HepG2 (cell line): ENCODE results near the gene PEX19. TPM values are rescaled to one million over a fixed set of nuclear protein-coding genes. Genes with fewer than 3 reads are reported as not detected.

Experiments
- ATAC-seq: fragments of 200-7000 bp; cut with Tn5 transposase; 3 replicates; pipeline ENCODE4 v1.9.1; 2020; ENCODE audit warnings: mild to moderate bottlenecking, moderate library complexity
- BruUV-seq: library from RNA; stranded (reverse); fragments of 400-500 nt; replicated peaks from 2 replicates; lab custom pipeline; 2021; lab: Mats Ljungman, UMichigan
- CTCF ChIA-PET: fragments of 300-600 bp; formaldehyde crosslinking; extraction: SDS; loops from one replicate; lab custom pipeline; 2021; ENCODE audit warnings: low total read pairs, inconsistent platforms, low intra/inter-chr PET ratio; lab: Yijun Ruan, JAX
- POLR2A ChIA-PET: fragments of 350-600 bp; sonication (Branson Sonifier 250); formaldehyde crosslinking; loops from one replicate; lab custom pipeline; 2020; ENCODE audit warnings: antibody characterized with exemption, inconsistent platforms; lab: Yijun Ruan, JAX
- DNase-seq: peaks from one replicate; pipeline ENCODE4 v3.0.0-alpha.2; 2015; ENCODE audit warnings: low spot score
- FAIRE-seq: peaks from 3 replicates; lab custom pipeline; 2011; peaks lifted over from hg19 to GRCh38; lab: Jason Lieb, UNC
- H2AFZ ChIP-seq: one replicate; pipeline ENCODE4 v1.6.1; 2011; ENCODE audit warnings: low read length, inconsistent platforms
- H3K27ac ChIP-seq: fragments of 300-600 bp; 3 replicates; pipeline ENCODE4 v1.8.0; 2011; ENCODE audit warnings: mixed run types, mild to moderate bottlenecking, mixed read lengths, low read length, inconsistent platforms; ENCODE audit not compliant: insufficient read depth; ENCODE audit errors: extremely low read length
- H3K27me3 ChIP-seq, 2 experiments: fragments of 200-600 bp in 1 of 2; 2 replicates in 1 of 2; 3 replicates in 1 of 2; pipeline versions ENCODE4 v1.6.0 to v1.8.0; 2011; ENCODE audit warnings: low read length in 2 of 2, mild to moderate bottlenecking in 2 of 2, moderate library complexity in 2 of 2, inconsistent platforms in 1 of 2; ENCODE audit not compliant: insufficient read depth in 2 of 2, control insufficient read depth in 1 of 2
- H3K36me3 ChIP-seq, 2 experiments: fragments of 200-600 bp in 1 of 2; replicated peaks in 1 of 2; 2 replicates in 1 of 2; 3 replicates in 1 of 2; pipeline versions ENCODE4 v1.5.1 to v1.8.0; 2011; ENCODE audit warnings: low read length in 2 of 2, inconsistent platforms in 1 of 2; ENCODE audit not compliant: insufficient read depth in 2 of 2, control insufficient read depth in 1 of 2
- H3K4me1 ChIP-seq: 2 replicates; pipeline ENCODE4 v1.5.1; 2012; ENCODE audit warnings: low read length, inconsistent platforms; ENCODE audit not compliant: insufficient read depth
- H3K4me2 ChIP-seq: 2 replicates; pipeline ENCODE4 v1.6.0; 2011; ENCODE audit warnings: low read depth, low read length, inconsistent platforms
- H3K4me3 ChIP-seq, 3 experiments: fragments of 200-600 bp in 1 of 3; sonication (generic), shearing (Covaris generic) in 1 of 3; replicated peaks in 1 of 3; 2 replicates each; pipeline ENCODE4 v1.5.1; 2011 to 2016; ENCODE audit warnings: low read length in 3 of 3, inconsistent platforms in 2 of 3, low read depth in 2 of 3, mild to moderate bottlenecking in 2 of 3, control low read depth in 1 of 3, mixed read lengths in 1 of 3; ENCODE audit not compliant: insufficient read depth in 1 of 3
- H3K79me2 ChIP-seq: one replicate; pipeline ENCODE4 v1.6.1; 2011; ENCODE audit warnings: low read length, inconsistent platforms; ENCODE audit not compliant: insufficient read depth
- H3K9ac ChIP-seq: 2 replicates; pipeline ENCODE4 v1.6.0; 2011; ENCODE audit warnings: mild to moderate bottlenecking, low read depth, low read length, inconsistent platforms; ENCODE audit not compliant: insufficient read depth
- H3K9me3 ChIP-seq: 2 replicates; pipeline ENCODE4 v1.5.1; 2012; ENCODE audit warnings: mild to moderate bottlenecking, low read length
- H4K20me1 ChIP-seq: 2 replicates; pipeline ENCODE4 v1.6.0; 2011; ENCODE audit warnings: inconsistent platforms, mild to moderate bottlenecking, low read length, moderate library complexity; ENCODE audit not compliant: insufficient read depth
- BCL6 ChIP-seq: IDR thresholded peaks from 2 replicates; pipeline ENCODE4 v1.6.1; 2016; ENCODE audit warnings: missing genetic modification reagents, missing compliant biosample characterization
- ETV6 ChIP-seq: sonication (generic); formaldehyde crosslinking; conservative IDR thresholded peaks from 2 replicates; pipeline ENCODE4 v1.4.0; 2020; ENCODE audit warnings: missing genetic modification reagents
- HMG20A ChIP-seq: IDR thresholded peaks from 2 replicates; pipeline ENCODE4 v1.6.1; 2016; ENCODE audit warnings: borderline replicate concordance
- ISX ChIP-seq: sonication (generic); formaldehyde crosslinking; conservative IDR thresholded peaks from 2 replicates; pipeline ENCODE4 v1.5.0; 2020; ENCODE audit warnings: missing genetic modification reagents
- KDM6A ChIP-seq: IDR thresholded peaks from 2 replicates; pipeline ENCODE4 v1.6.1; 2016; ENCODE audit warnings: low read depth
- KLF11 ChIP-seq: IDR thresholded peaks from 2 replicates; pipeline ENCODE4 v1.6.1; 2016; ENCODE audit warnings: missing compliant biosample characterization
- RARA ChIP-seq: IDR thresholded peaks from 2 replicates; pipeline ENCODE4 v1.6.1; 2016; ENCODE audit warnings: missing genetic modification reagents, missing compliant biosample characterization
- SETDB1 ChIP-seq: sonication (generic); formaldehyde crosslinking; IDR thresholded peaks from 2 replicates; pipeline ENCODE4 v1.5.1; 2020; ENCODE audit warnings: missing genetic modification reagents, mild to moderate bottlenecking, borderline replicate concordance
- SP1 ChIP-seq, 2 experiments: fragments of 450-650 bp in 1 of 2; sonication (generic) in 1 of 2; formaldehyde crosslinking in 1 of 2; IDR thresholded peaks; 2 replicates each; pipeline versions ENCODE4 v1.4.0 to v1.6.1; 2016 to 2020; ENCODE audit warnings: missing genetic modification reagents in 1 of 2
- TP53 ChIP-seq: sonication (generic); formaldehyde crosslinking; conservative IDR thresholded peaks from 2 replicates; pipeline ENCODE4 v1.4.0; 2020; ENCODE audit warnings: missing genetic modification reagents
- ZNF180 ChIP-seq: sonication (generic); formaldehyde crosslinking; IDR thresholded peaks from 2 replicates; pipeline ENCODE4 v1.4.0; 2020; ENCODE audit warnings: low read depth, missing genetic modification reagents, borderline replicate concordance
- ZNF3 ChIP-seq: IDR thresholded peaks from 2 replicates; pipeline ENCODE4 v1.7.0; 2017; ENCODE audit warnings: inconsistent platforms
- ZNF547 ChIP-seq: sonication (generic); formaldehyde crosslinking; IDR thresholded peaks from 2 replicates; pipeline ENCODE4 v1.5.1; 2020; ENCODE audit warnings: mild to moderate bottlenecking, missing genetic modification reagents
- ZNF644 ChIP-seq: IDR thresholded peaks from 2 replicates; pipeline ENCODE4 v1.6.1; 2016; ENCODE audit warnings: low read depth
- ZNF766 ChIP-seq: sonication (generic); formaldehyde crosslinking; IDR thresholded peaks from 2 replicates; pipeline ENCODE4 v1.5.0; 2020; ENCODE audit warnings: missing genetic modification reagents, borderline replicate concordance
- ZNF773 ChIP-seq: sonication (generic); formaldehyde crosslinking; IDR thresholded peaks from 2 replicates; pipeline ENCODE4 v1.4.0; 2020; ENCODE audit warnings: missing genetic modification reagents, borderline replicate concordance
- WGBS: methylation state at CpG from one replicate; pipeline ENCODE4 v1.1.6; 2017; ENCODE audit warnings: low lambda C conversion rate; 5-methylcytosine and 5-hydroxymethylcytosine counted together
- in situ Hi-C: cut with HindIII; loops from 2 replicates; pipeline ENCODE4 v1.10.0; 2017; ENCODE audit warnings: low pct_unique_long_range_greater_than_20kb; ENCODE audit not compliant: extremely low pct_ligation_motif_present
- intact Hi-C: fragments of 100-400 bp; cut with micrococcal nuclease; formaldehyde crosslinking; loops from one replicate; pipeline ENCODE4 v1.10.0; 2022; ENCODE audit not compliant: unreplicated experiment
- polyA plus RNA-seq, 8 experiments: library from polyadenylated mRNA; depleted of rRNA in 3 of 8; stranded (reverse) in 7 of 8; unstranded in 1 of 8; fragments of >200 nt; fragmentation: Illumina TruSeq in 4 of 8; extraction: Trizol in 4 of 8; gene quantifications; 2 replicates each; pipeline versions ENCODE4 v1.2.1 to v1.2.3, GENCODE V29; 2011 to 2016; ENCODE audit warnings: low read depth in 4 of 8, missing spikeins in 1 of 8, mixed read lengths in 1 of 8; ENCODE audit not compliant: insufficient read depth in 1 of 8
- total RNA-seq, 5 experiments: library from RNA; depleted of rRNA; stranded (reverse); fragments of >200 nt; fragmentation: Illumina TruSeq; extraction: Trizol; gene quantifications; 2 replicates each; pipeline ENCODE4 v1.2.3, GENCODE V29; 2016; ENCODE audit warnings: low read depth in 1 of 5
- TF ChIP-seq, protein P1 (sequence below): sonication (generic); formaldehyde crosslinking; IDR thresholded peaks from 2 replicates; pipeline ENCODE4 v1.4.0; 2020; ENCODE audit warnings: mild to moderate bottlenecking, missing genetic modification reagents
- TF ChIP-seq, protein P2 (sequence below): sonication (generic); formaldehyde crosslinking; conservative IDR thresholded peaks from 2 replicates; pipeline ENCODE4 v1.4.0; 2020; ENCODE audit warnings: missing genetic modification reagents
- TF ChIP-seq, protein P3 (sequence below): sonication (generic); formaldehyde crosslinking; IDR thresholded peaks from 2 replicates; pipeline ENCODE4 v1.4.0; 2020; ENCODE audit warnings: missing genetic modification reagents
- TF ChIP-seq, protein P4 (sequence below): sonication (generic); formaldehyde crosslinking; IDR thresholded peaks from 2 replicates; pipeline ENCODE4 v1.8.1; 2023; ENCODE audit warnings: missing genetic modification reagents, mild to moderate bottlenecking, borderline replicate concordance

Gene PEX19
- total and polyA plus RNA-seq, 2 of the 13 experiments (the other 11 are each of a cell fraction or from before 2014, with no cell fraction given) = 47.0 to 51.8 TPM

DNA sequence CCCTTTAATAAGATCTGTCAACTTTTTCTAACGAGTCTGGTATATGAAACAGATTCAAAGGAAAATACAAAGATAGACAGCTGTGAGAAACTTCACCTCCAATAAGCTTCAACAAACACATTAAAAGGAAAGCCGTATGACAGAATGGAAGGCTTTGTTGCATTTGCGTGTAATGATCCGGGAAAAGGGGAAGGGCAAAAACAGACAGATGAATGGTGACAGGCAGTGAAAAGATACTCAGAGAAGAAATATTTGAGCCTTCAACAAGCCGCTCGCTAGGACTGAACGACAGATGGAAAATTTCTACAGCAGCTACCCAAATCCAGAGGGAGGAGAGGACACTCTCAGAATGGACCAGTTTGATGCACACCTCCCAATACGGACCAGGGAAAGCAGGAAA lies 43.3 kb upstream of the PEX19 start (continued):
- TF ChIP-seq, protein P1, sequence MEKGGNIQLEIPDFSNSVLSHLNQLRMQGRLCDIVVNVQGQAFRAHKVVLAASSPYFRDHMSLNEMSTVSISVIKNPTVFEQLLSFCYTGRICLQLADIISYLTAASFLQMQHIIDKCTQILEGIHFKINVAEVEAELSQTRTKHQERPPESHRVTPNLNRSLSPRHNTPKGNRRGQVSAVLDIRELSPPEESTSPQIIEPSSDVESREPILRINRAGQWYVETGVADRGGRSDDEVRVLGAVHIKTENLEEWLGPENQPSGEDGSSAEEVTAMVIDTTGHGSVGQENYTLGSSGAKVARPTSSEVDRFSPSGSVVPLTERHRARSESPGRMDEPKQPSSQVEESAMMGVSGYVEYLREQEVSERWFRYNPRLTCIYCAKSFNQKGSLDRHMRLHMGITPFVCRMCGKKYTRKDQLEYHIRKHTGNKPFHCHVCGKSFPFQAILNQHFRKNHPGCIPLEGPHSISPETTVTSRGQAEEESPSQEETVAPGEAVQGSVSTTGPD (CRISPR knock-in tag) = no peak
- TF ChIP-seq RARA (CRISPR knock-in tag) = no peak
- no peak for TF ChIP-seq ZNF644 (CRISPR knock-in tag)
- TF ChIP-seq ZNF766 (CRISPR knock-in tag) = no peak
- TF ChIP-seq ZNF180 (CRISPR knock-in tag) = no peak

DNA sequence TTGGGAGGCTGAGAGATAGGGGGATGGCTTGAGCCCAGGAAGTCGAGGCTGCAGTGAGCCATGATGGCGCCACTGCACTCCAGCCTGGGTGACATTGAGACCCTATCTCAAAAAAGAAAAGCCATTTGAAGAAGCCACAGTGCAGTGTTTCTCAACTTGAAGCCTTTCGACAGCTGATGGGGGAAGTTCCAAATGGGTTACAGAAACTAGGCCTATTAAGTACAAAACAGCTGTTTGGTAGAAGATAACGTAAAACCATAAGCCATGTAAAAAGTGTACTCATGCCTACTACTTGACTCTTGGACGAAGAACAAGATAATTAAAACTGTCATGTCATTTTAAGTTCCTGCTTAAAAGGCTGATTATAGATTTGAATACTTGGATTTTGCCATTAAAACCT lies 41.5 kb upstream of the PEX19 start:
- in situ Hi-C loops (no loop called here), intact Hi-C loops (no loop called here)
- Histone ChIP-seq H3K27ac (no peak overlapping the region), H3K9ac (no peak overlapping the region), H3K9me3 (no peaks in the 10 kb centered on the region), H3K4me2 (no peak overlapping the region), H2AFZ (no peak overlapping the region), H3K27me3 (no peaks in the 10 kb centered on the region), H4K20me1 (peaks cover 8% of the 10 kb centered on the region), H3K4me1 (no peaks in the 10 kb centered on the region), H3K36me3 (peaks cover 16 to 86% of the 10 kb centered on the region in 2 experiments), H3K4me3 (no peak overlapping the region), H3K79me2 (peaks cover 20% of the 10 kb centered on the region)
- no peak for DNase-seq
- BruUV-seq = no TSS peak
- WGBS = 98% methylated on average over 5 of the region's 5 CpGs
- POLR2A ChIA-PET = no interaction called here
- no peak for FAIRE-seq
- no peak for ATAC-seq
- CTCF ChIA-PET = no interaction called here
- TF ChIP-seq ZNF3 (CRISPR knock-in tag) (no peak), SETDB1 (CRISPR knock-in tag) (no peak), ETV6 (CRISPR knock-in tag) (no peak), HMG20A (CRISPR knock-in tag) (no peak), ISX (CRISPR knock-in tag) (no peak), KLF11 (no peak), KDM6A (CRISPR knock-in tag) (no peak), BCL6 (no peak), SP1 (IDR thresholded peaks at IDR 0.05) (no peak), SP1 (CRISPR knock-in tag; IDR thresholded peaks at IDR 0.05) (no peak), ZNF547 (CRISPR knock-in tag) (no peak), ZNF773 (CRISPR knock-in tag) (no peak), TP53 (CRISPR knock-in tag) (no peak)
- TF ChIP-seq, protein P2, sequence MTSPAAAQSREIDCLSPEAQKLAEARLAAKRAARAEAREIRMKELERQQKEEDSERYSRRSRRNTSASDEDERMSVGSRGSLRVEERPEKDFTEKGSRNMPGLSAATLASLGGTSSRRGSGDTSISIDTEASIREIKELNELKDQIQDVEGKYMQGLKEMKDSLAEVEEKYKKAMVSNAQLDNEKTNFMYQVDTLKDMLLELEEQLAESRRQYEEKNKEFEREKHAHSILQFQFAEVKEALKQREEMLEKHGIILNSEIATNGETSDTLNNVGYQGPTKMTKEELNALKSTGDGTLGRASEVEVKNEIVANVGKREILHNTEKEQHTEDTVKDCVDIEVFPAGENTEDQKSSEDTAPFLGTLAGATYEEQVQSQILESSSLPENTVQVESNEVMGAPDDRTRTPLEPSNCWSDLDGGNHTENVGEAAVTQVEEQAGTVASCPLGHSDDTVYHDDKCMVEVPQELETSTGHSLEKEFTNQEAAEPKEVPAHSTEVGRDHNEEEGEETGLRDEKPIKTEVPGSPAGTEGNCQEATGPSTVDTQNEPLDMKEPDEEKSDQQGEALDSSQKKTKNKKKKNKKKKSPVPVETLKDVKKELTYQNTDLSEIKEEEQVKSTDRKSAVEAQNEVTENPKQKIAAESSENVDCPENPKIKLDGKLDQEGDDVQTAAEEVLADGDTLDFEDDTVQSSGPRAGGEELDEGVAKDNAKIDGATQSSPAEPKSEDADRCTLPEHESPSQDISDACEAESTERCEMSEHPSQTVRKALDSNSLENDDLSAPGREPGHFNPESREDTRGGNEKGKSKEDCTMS (CRISPR knock-in tag) = no peak
- TF ChIP-seq, protein P3, sequence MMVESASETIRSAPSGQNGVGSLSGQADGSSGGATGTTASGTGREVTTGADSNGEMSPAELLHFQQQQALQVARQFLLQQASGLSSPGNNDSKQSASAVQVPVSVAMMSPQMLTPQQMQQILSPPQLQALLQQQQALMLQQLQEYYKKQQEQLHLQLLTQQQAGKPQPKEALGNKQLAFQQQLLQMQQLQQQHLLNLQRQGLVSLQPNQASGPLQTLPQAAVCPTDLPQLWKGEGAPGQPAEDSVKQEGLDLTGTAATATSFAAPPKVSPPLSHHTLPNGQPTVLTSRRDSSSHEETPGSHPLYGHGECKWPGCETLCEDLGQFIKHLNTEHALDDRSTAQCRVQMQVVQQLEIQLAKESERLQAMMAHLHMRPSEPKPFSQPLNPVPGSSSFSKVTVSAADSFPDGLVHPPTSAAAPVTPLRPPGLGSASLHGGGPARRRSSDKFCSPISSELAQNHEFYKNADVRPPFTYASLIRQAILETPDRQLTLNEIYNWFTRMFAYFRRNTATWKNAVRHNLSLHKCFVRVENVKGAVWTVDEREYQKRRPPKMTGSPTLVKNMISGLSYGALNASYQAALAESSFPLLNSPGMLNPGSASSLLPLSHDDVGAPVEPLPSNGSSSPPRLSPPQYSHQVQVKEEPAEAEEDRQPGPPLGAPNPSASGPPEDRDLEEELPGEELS (CRISPR knock-in tag) = no peak
- TF ChIP-seq, protein P4, sequence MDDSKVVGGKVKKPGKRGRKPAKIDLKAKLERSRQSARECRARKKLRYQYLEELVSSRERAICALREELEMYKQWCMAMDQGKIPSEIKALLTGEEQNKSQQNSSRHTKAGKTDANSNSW (CRISPR knock-in tag) = no peak
